HG02938 (cell line): ENCODE data around the gene MYRFL.
"Not testable (repeated sequence)": the region's sequence is repeated elsewhere in the genome, so short reads cannot be mapped to it uniquely, and the experiment has no call there.

Experiments
- ATAC-seq: cut with Tn5 transposase; IDR thresholded peaks from one replicate; pipeline ENCODE4 v1.9.1; 2021; ENCODE audit warnings: mild to moderate bottlenecking, moderate library complexity; ENCODE audit not compliant: unreplicated experiment

Gene MYRFL

DNA sequence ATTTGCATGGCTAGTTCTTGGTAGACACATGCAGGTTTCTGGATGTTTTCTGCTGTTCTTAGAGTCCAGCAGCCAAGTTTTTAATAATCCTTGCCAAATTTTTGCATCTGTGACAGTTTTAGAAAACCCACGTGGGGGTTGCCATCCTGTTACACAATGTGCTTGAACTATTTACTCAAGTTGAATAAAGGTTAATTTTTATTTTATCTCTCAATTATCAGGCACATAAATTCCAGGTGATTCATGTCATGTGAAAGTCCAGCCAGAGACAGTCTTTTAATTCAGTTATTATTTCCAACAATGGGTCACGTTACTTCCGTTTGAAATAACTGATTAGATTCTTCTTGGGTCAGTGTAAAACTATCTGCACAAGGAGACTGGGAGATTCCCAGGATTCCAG is 15.7 kb downstream of the MYRFL start:
- no peak for ATAC-seq

DNA sequence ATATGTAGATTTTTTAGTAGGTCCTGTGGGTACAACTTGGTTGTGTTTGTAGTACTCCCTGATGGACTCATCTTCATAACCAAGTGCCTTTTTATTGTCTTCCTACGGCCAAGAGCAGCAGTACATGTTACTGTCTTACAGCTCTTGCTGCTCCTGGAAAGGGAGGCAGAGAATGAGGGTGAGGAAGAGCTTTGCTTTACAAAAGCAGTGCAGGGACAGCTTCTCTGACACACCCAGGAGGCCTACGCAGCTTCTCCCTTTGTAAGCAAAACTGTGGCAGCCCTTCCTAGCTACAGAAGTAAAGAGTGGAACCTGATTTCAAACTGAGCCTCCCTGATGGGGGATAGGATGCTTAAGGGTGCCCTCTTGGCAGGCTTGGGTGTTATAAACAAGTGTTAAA is 18.6 kb downstream of the MYRFL start:
- no peak for ATAC-seq

GRCh38 chr12:69844416-69844815 is 19.4 kb downstream of the MYRFL start:
- no peak for ATAC-seq

GRCh38 chr12:69844836-69845235 is 19.8 kb downstream of the MYRFL start:
- ATAC-seq = no peak

DNA sequence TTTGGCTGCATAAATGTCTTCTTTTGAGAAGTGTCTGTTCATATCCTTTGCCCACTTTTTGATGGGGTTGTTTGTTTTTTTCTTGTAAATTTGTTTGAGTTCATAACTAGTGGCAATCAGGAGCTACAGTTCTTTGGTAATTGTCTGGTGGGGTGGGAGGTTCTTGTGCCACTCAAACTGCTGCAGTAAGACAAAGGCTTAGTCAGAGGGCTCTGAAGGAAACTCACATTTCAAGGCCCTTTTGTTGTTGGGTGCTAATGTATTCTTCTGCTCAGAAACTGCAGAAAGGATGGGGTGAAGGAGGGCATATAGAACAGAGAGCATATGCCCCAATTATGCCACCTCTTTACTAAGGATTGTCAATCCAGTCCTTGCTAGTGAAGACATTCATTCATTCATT is 21.9 kb downstream of the MYRFL start:
- no peak for ATAC-seq

DNA sequence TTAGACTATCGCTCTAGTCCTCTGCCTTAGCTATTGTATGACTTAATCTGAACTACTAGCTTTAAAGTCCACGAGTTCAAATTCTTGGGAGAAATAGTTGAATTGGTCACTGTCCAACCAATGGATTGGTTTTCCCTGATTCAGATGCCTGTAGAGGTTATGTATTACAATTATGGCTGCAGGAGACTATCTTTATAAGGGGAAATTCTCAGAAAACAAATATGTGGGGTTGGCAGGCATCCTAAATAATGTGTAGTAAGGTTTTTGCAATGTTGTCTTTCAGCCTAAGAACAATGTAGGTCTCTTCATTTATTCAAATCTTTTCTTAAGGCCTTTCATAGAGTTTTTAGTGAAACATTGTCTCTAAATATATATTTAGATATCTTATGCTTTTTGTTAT is 26.9 kb downstream of the MYRFL start:
- no peak for ATAC-seq

DNA sequence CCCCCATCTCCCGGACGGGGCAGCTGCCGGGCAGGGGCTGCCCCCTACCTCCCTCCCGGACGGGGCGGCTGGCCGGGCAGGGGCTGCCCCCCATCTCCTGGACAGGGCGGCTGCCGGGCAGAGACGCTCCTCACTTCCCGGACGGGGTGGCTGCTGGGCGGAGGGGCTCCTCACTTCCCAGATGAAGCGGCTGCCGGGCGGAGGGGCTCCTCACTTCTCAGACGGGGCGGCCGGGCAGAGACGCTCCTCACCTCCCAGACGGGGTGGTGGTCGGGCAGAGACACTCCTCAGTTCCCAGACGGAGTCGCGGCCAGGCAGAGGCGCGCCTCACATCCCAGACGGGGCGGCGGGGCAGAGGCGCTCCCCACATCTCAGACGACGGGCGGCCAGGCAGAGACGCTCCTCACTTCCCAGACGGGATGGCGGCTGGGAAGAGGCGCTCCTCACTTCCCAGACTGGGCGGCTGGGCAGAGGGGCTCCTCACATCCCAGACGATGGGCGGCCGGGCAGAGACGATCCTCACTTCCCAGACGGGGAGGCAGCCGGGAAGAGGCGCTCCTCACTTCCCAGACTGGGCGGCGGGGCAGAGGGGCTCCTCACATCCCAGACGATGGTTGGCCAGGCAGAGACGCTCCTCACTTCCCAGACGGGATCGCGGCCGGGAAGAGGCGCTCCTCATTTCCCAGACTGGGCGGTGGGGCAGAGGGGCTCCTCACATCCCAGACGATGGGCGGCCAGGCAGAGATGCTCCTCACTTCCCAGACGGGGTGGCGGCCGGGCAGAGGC is 28.3 kb downstream of the MYRFL start:
- not testable (repeated sequence) for ATAC-seq

DNA sequence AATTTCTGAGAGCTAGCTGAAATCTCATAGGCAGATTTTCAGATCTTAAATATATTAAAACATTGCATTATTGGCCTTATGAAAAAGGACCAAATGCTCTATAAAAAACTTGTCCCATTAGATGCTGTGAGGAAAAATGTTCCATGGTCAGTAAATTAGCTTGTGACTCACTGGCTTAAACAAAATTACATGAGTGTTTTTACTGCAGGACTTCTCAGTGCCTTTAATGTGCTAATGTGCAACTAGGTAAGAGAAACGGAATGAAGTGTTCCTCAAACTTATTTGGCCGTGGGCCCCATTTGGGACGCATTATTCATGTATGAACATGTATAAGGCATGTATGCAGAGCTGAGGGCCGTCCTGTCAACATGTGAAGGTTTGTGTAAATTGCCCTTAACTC is 41.7 kb downstream of the MYRFL start:
- no peak for ATAC-seq

DNA sequence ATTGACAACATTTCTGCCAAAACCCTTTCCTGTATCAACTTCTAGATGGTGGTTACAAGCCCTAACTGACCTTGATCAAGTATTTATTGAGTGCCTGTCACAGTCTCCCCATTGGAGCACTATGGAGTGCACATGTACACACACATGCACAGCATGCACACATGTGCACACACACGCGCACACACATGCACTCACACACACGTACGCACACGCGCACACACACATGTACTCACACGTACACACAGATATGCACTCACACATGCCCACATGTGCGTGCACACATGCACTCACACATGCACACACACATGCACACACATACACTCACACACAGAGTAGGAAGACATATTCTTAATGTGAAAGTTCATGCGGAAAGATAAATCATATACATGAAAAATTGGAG is 43.7 kb downstream of the MYRFL start:
- ATAC-seq = no peak

GRCh38 chr12:69872804-69873203 is 47.8 kb downstream of the MYRFL start:
- no peak for ATAC-seq

DNA sequence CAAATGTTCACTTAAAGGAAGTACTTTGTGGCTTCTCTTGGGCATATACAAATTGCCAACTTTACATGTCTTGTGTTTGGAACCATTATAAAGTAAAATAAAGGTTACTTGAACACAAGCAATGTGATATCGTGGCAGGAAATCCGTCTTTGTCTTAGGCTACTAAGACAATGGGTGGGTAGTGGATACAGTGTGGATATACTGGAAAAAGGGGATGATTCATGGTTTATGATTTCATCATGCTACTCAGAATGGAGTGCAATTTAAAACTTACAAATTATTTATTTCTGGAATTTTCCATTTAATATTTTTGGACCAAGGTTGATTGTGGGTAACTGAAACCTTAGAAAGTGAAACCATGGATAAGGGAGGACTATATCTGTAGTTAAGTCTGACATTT is 48.4 kb downstream of the MYRFL start:
- no peak for ATAC-seq

GRCh38 chr12:69874606-69875005 is 49.6 kb downstream of the MYRFL start:
- no peak for ATAC-seq

GRCh38 chr12:69875416-69875935 is 50.4 kb downstream of the MYRFL start:
- ATAC-seq = no peak

DNA sequence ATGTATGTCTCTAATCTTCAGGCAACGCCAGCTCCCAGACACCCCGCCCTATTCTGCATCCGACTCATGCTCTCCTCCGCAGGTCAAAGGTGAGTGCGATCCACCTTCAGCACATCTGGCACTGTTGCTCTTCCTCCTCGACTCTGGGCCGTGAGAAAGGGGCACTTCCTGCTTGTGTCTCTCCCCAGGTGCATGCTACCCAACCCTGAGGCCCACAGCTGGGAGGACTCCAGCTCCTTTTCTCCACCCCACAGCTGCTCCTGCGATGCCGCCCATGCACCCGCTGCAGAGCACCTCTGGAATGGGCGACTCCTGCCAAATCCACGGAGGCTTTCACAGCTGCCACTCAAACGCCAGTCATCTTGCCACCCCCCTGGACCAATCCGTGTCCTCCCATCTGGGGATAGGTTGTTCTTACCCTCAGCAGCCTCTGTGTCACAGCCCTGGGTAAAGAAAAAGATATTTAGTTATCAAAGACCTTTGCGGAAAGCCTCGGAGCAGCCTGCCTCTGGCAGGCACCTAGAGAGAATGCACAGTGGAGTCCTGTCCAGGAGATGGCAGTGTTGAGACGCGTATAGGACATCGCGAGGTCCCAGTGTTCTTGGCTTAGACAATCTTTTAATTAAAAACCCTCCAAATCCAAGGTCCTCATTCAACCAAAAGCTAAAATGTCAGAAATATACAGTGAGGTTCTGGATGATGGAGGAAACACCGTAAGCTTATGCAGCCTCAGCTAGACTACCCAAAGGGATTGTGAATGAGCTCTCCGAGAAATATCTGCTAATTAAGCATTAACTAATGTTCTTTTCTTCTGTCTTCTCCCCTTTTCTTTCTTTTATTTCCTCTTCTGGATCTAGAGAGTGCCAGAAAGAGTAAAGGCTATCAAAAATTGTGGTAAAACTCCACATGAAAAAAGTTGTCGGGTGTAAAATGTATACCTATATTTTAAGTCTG is 54.3 kb downstream of the MYRFL start:
- peak; percentile 98 for ATAC-seq

GRCh38 chr12:69880571-69880970 is 55.5 kb downstream of the MYRFL start:
- no peak for ATAC-seq

DNA sequence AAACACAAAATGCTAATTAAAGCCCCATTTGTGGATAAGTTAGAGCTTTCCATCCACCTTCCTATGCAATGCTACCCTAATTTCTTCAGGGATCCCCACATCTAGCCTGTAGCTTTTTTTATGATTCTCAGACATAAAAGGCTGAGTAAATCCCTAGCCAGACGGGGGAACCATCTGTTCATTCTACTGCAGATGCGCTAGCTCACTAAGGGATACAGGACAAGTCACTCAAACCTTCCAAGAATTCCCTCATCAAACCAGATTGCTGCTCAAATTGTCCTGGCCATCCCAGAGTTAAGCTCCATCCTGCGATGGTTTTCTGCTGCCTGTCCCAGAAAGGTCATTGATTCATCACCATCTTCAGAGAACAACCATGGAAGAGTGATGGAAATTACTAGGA is 56.7 kb downstream of the MYRFL start:
- ATAC-seq = no peak

DNA sequence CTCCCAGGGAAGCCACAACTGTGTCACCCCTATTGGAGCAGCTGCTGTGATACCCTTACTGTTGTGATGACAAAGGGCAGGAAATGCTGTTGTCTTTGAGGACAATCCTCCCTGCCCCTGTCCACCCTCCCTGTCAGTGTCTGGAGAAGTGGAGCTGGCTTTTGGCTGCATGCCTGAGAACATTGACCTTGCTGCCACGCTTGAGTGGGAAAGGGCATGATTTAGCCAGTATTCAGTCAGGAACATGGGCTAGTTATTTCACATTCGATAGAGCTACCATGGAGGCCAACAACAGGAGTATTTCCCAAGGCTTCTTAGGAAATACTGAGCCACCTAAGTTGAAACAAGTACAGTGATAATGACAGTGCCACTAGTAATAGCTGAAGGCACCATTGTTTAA is 59.4 kb downstream of the MYRFL start:
- no peak for ATAC-seq

DNA sequence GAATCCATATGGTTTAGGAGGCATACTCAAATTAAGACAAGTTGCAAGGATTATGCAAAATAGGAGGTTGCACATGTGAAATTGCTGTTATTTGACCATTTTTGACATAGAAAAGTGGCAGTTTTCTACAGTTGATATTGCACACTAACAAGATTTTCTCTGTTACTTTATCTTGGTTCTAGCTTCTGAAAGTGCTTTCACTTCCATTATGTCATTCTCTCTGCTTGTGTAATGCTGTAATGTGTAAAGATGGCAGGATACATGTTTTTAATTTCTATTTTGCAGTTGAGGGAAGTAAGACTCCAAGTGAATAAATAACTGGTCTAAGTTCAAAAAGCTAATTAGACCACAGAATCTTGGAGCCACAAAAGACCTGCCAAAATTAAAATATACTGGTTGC is 60.6 kb downstream of the MYRFL start:
- peak; percentile 69 for ATAC-seq

- no peak for ATAC-seq
Measured at GRCh38 chr12:69886109-69886508, 61.1 kb downstream of the MYRFL start.

DNA sequence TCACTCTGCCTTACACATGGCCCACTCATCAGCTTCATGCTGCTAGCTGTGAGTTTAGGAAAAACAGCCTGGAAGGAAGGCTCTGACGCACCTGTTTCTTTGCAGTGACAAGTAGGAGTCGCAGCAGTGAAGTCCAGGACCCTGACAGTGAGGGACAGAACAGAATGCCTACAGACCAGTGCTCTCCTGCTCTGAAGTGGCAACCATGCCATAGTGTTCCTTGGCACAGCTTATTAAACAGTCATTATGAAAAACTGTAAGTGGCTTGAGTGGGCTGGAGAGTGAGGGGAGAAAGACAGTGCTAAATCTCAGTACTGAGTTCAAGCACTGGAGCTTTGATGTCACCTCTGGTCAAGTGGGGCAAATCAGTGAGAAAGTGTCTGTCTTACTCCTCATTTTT is 61.7 kb downstream of the MYRFL start:
- no peak for ATAC-seq

- no peak for ATAC-seq
Measured at GRCh38 chr12:69888901-69889300, 63.9 kb downstream of the MYRFL start.
